Spinal cord (tissue), 10 donors: ENCODE measurements around the gene MALT1. TPM values are rescaled to one million over a fixed set of nuclear protein-coding genes. Genes with fewer than 3 reads are reported as not detected.
"Not testable (repeated sequence)": the region's sequence is repeated elsewhere in the genome, so short reads cannot be mapped to it uniquely, and the experiment has no call there.

Source experiments
- DNase-seq, 6 donors: peaks; one replicate each; pipeline versions ENCODE4 v3.0.0 to v3.0.0-alpha.2; 2013 to 2015; ENCODE audit warnings: low spot score in 6 of 6, low read depth in 4 of 6
- H3K27ac ChIP-seq: one replicate; pipeline ENCODE4 v1.5.1; 2013; ENCODE audit warnings: low read depth, low read length, control low read depth
- H3K27me3 ChIP-seq: one replicate; pipeline ENCODE4 v1.6.1; 2013; ENCODE audit warnings: low read length; ENCODE audit not compliant: control insufficient read depth, insufficient read depth
- H3K36me3 ChIP-seq: one replicate; pipeline ENCODE4 v1.6.1; 2013; ENCODE audit warnings: low read length; ENCODE audit not compliant: control insufficient read depth, insufficient read depth
- H3K4me1 ChIP-seq: one replicate; pipeline ENCODE4 v1.6.1; 2013; ENCODE audit warnings: low read length; ENCODE audit not compliant: control insufficient read depth, insufficient read depth
- H3K4me3 ChIP-seq: one replicate; pipeline ENCODE4 v1.5.1; 2013; ENCODE audit warnings: low read depth, low read length, control low read depth
- H3K9me3 ChIP-seq: one replicate; pipeline ENCODE4 v1.6.1; 2013; ENCODE audit warnings: low read length; ENCODE audit not compliant: control insufficient read depth, insufficient read depth
- WGBS: methylation state at CpG from one replicate; pipeline ENCODE4 v1.1.5; 2013; ENCODE audit warnings: missing lambda C conversion rate; ENCODE audit not compliant: insufficient coverage; 5-methylcytosine and 5-hydroxymethylcytosine counted together
- polyA plus RNA-seq, 2 donors: library from polyadenylated mRNA; unstranded; fragments of 120-200 nt; gene quantifications; one replicate each; pipeline ENCODE4 v1.2.1, GENCODE V29; 2013; ENCODE audit not compliant: insufficient read length in 2 of 2
- total RNA-seq, 2 donors: library from RNA; depleted of rRNA in 1 of 2; stranded (reverse); fragments of 120-200 nt in 1 of 2; fragments of >200 nt in 1 of 2; gene quantifications; one replicate each; pipeline versions ENCODE4 v1.2.3 to v1.2.4, GENCODE V29; 2013 to 2014
- donor health status: healthy.

MALT1 gene
- total and polyA plus RNA-seq, 4 donors = 17.1 to 32.0 (median 23.3) TPM

DNA sequence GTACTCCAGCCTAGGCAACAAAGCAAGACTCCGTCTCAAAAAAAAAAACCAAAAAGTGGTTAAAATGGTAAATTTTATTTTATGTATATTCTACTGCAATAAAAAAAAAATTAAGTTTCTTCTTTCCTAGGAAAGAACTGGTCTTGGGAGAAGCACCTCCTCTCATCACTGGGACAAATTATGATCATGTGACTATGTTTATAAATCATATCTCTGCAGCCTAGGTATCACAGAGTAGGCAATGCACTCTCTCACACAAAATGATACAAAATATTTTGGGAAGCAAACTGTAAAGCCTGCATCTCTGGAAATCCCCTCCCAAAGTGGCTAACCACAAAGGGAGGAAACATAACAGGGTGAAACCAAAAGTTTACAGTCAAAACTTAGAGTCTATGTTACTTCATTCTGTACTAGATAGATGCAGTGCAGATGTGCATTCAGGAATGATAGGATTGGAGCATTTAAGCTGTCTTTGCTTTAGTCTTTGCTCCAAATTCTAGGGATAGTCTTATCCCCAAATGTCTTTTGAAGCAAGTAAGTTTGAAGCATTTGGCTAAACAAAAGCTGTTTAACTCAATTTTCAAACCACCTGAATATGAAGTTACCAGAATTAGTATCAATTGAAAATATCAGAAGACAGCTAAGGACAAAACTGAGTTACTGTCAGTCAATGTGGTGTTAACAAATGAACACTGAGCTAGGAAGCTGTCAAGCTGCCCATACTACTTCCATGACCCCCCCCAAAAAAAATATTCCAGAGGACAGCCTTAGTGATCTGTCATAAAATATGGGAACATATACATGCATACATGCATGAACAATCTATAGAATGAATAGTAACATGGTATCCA lies 21.1 kb upstream of the MALT1 start:
- WGBS = no CpG with 5 or more reads among the region's 1 CpG
- Histone ChIP-seq H3K4me3 (no peak overlapping the region), H3K27ac (no peak overlapping the region), H3K36me3 (no peaks in the 10 kb centered on the region), H3K4me1 (no peaks in the 10 kb centered on the region), H3K9me3 (peaks cover 1% of the 10 kb centered on the region), H3K27me3 (no peaks in the 10 kb centered on the region)
- DNase-seq = no peak

DNA sequence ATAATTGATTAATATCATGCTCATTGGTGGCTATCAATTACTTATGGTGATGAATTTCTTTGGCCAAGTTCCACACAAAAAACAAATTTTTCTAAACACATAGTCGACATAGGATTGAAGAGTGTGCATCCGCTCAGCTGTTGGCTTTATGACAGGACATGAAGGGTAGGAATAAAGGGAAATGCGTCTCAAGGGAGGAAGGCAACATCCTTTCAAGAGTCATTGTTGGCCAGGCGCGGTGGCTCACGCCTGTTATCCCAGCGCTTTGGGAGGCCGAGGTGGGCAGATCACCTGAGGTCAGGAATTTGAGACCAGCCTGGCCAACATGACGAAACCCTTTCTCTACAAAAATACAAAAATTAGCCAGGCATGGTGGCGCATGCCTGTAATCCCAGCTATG lies 20.4 kb upstream of the MALT1 start:
- 83% methylated on average over 7 of the region's 10 CpGs for WGBS
- H3K9me3 ChIP-seq, H3K27me3 ChIP-seq, H3K4me3 ChIP-seq, DNase-seq, H3K36me3 ChIP-seq, H3K4me1 ChIP-seq, H3K27ac ChIP-seq: not testable (repeated sequence)

DNA sequence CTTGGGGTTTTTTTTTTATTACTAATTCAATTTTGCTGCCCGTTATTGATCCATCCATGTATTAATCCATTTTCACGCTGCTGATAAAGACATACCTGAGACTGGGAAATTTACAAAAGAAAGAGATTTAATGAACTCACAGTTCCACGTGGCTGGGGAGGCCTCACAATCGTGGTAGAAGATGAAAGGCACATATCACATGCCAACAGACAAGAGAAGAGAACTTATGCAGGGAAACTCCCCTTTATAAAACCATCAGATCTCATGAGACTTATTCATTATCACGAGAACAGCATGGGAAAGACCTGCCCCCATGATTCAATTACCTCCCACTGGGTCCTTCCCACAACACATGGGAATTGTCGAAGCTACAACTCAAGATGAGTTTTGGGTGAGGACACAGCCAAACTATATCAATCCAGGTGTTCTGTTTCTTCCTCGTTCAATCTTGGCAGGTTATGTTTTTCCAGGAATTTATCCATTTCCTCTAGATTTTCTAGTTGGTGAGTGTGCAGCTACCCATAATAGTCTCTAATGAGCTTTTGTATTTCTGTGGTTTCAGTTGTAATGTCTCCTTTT lies 18.0 kb upstream of the MALT1 start:
- H3K4me3 ChIP-seq, DNase-seq, H3K36me3 ChIP-seq, H3K27ac ChIP-seq, H3K27me3 ChIP-seq, H3K4me1 ChIP-seq, H3K9me3 ChIP-seq: not testable (repeated sequence)
- WGBS = 48% methylated on average over 3 of the region's 7 CpGs

DNA sequence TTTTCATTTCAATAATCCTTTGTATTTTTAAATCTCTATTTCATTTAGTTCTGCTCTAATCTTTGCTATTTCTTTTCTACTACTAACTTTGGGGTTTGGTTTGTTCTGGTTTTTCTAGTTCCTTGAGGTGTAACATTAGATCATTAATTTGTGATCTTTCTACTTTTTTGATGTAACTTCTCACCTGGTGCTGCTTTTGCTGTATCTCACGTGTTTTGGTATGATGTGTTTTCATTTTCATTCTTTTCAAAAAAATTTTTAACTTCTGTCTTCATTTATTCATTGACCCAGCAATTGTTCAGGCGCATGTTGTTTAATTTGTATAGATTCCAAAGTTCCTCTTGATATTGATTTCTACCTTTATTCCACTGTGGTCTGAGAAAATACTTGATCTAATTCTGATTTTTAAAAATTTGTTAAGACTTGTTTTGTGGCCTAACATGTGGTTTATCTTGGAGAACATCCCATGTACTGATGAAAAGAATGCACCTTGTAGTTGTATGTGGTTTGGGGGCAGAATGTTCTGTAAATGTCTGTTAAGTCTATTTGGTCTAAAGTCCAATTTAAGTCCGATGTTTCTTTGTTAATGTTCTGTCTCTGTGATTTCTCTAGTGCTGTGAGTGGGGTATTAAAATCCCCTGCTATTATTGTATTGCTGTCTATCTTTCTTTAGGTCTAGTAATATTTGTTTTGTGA lies 17.3 kb upstream of the MALT1 start:
- H3K4me1 ChIP-seq = no peaks in the 10 kb centered on the region
- whole genome bisulfite sequencing = 0% methylated on average over 1 of the region's 3 CpGs
- H3K9me3 ChIP-seq = peaks cover 5% of the 10 kb centered on the region
- no peaks in the 10 kb centered on the region for H3K36me3 ChIP-seq
- no peak for DNase-seq
- no peak overlapping the region for H3K4me3 ChIP-seq
- no peak overlapping the region for H3K27ac ChIP-seq
- H3K27me3 ChIP-seq = no peaks in the 10 kb centered on the region

DNA sequence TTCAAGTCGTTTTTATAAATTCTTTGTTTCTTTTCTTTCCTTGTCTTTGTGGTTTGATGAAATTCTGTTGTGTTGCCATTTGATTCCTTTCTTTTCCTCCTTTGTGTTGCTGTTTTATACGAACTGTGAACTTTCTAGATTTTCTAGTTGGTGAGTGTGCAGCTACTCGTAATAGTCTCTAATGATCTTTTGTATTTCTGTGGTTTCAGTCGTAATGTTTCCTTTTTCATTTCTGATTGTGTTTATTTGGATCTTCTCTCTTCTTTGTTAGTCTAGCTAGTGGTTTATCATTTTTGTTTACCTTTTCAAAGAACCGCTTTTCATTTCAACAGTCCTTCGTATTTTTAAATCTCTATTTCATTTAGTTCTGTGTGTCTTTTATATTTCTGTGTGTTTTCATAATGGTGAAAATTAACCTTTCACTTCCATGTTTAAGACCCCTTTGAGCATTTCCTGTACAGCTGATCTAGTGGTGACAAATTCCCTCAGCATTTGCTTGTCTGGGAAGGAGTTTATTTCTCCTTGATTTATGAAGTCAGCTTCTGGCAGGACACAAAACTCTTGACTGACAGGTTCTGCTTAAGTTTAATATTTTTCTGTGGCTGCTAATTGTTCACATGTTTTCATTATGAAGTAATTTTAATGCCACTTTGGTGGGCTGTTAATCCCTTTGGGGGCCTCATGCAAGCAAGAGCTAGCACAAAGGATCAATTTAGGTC lies 16.2 kb upstream of the MALT1 start:
- Histone ChIP-seq H3K27me3 (no peaks in the 10 kb centered on the region), H3K4me1 (no peaks in the 10 kb centered on the region), H3K4me3 (no peak overlapping the region), H3K9me3 (peaks cover 5% of the 10 kb centered on the region), H3K27ac (no peak overlapping the region), H3K36me3 (no peaks in the 10 kb centered on the region)
- no peak for DNase-seq
- WGBS = no CpG with 5 or more reads among the region's 6 CpGs

DNA sequence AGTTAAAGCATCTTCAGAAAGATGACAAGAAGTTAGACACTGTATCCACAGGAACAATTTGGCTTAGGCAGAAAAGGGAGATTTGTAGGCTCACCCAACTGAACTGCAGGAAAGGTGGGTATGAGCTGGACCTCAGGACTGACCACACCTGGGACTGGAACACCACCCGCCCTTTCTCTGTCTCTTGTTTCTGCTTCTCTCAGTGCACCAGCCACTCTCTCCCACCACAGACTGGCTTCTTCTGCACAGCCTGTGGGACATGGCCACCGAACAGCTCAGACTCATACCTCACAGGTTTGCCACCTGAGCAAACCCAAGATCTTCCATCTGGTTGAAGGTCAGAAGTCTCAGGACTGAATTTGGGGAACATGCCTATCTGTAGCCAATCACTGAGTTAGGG lies 14.2 kb upstream of the MALT1 start:
- Histone ChIP-seq H3K4me1 (no peaks in the 10 kb centered on the region), H3K27ac (no peak overlapping the region), H3K36me3 (no peaks in the 10 kb centered on the region), H3K4me3 (no peak overlapping the region), H3K9me3 (peaks cover 5% of the 10 kb centered on the region), H3K27me3 (no peaks in the 10 kb centered on the region)
- 100% methylated on average over 2 of the region's 2 CpGs for WGBS
- DNase-seq = no peak

DNA sequence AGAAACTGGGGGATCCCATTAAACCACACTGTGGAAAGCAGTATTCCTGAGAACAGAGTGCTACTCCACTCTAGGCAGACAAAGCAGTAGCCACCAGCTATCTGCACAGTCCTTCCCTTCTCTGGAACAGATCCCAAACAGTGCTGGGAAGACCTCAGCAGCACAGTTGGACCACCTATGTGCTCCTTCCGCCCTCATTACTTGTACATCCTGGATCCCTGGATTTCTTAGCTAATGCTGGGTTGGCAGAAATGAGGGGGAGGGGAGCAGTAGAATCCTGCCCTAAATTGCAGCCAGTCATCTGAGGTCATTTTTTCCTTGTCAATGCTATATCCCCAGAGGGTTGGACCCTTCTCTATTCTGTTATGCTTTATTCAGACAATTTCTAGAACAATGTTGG lies 13.8 kb upstream of the MALT1 start:
- DNase-seq = no peak
- Histone ChIP-seq H3K4me3 (no peak overlapping the region), H3K36me3 (no peaks in the 10 kb centered on the region), H3K27me3 (no peaks in the 10 kb centered on the region), H3K27ac (no peak overlapping the region), H3K4me1 (no peaks in the 10 kb centered on the region), H3K9me3 (peaks cover 5% of the 10 kb centered on the region)
- WGBS = no CpG with 5 or more reads among the region's 1 CpG

DNA sequence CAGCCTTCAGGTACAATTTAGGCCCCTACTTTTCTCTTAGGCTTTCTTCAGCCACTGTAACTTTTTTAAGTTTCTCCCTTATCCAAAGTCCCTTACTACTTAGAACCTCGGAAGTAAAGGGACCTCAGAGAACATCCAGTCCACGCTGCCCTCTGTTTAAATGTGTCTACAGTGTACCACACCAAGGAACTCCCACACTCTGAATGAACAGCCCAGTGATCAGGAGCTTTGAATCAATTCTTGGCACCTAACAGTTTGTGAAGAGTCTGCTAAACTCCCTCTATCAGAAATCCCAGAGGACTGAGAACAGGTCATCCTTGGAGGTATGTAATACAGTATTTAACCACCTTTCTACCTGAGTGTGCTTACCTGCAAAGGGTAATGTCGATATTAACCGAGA lies 11.6 kb upstream of the MALT1 start:
- Histone ChIP-seq H3K4me1 (no peaks in the 10 kb centered on the region), H3K27me3 (no peaks in the 10 kb centered on the region), H3K27ac (no peak overlapping the region), H3K9me3 (peaks cover 5% of the 10 kb centered on the region), H3K4me3 (no peak overlapping the region), H3K36me3 (no peaks in the 10 kb centered on the region)
- no peak for DNase-seq
- WGBS = 90% methylated on average over 2 of the region's 4 CpGs

DNA sequence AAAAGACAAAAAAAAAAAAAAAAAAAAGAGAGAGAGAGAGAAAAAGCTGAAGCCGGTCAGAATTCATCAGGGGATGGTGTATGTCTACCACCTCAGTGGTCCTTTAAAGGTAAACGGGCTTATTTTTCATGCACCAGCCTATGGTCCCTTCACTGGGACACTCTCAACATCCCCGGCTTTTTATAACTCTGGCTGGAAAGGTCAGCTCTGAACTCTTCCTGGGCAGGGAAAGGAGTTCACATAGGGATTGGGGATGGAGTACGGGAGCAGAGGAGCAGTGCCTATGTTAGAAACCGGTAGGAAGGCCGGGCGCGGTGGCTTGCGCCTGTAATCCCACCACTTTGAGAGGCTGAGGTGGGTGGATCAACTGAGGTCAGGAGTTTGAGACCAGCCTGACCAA lies 10.3 kb upstream of the MALT1 start:
- Histone ChIP-seq H3K9me3 (no peaks in the 10 kb centered on the region), H3K4me3 (no peak overlapping the region), H3K4me1 (no peaks in the 10 kb centered on the region), H3K27ac (no peak overlapping the region), H3K27me3 (no peaks in the 10 kb centered on the region), H3K36me3 (no peaks in the 10 kb centered on the region)
- WGBS = 100% methylated on average over 6 of the region's 9 CpGs
- no peak for DNase-seq
